ENCODE measurements around the gene CAMK4.

DNA sequence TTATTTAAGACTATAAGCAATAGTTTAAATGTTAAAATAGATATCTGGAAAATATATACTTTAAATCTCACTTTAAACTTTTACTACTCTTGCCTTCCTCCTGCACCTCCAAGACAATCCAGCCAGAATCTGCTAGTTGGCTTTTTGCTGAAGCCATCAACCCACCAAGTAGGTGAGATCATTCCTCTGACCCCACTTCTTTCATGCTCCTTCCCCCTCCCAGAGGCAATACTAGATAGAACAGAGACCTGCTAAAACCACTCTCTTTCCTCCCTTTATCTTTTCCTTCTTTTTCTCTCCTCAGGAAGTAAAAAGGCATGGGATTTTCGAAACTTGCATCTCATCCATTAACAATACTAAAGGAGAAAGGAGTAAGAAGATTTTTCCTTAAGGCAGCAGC, 30.1 kb upstream of the CAMK4 start:
- no peak for TF ChIP-seq POLR2A (IDR thresholded peaks at IDR 0.05)
- TF ChIP-seq, protein P1, sequence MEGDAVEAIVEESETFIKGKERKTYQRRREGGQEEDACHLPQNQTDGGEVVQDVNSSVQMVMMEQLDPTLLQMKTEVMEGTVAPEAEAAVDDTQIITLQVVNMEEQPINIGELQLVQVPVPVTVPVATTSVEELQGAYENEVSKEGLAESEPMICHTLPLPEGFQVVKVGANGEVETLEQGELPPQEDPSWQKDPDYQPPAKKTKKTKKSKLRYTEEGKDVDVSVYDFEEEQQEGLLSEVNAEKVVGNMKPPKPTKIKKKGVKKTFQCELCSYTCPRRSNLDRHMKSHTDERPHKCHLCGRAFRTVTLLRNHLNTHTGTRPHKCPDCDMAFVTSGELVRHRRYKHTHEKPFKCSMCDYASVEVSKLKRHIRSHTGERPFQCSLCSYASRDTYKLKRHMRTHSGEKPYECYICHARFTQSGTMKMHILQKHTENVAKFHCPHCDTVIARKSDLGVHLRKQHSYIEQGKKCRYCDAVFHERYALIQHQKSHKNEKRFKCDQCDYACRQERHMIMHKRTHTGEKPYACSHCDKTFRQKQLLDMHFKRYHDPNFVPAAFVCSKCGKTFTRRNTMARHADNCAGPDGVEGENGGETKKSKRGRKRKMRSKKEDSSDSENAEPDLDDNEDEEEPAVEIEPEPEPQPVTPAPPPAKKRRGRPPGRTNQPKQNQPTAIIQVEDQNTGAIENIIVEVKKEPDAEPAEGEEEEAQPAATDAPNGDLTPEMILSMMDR (IDR thresholded peaks at IDR 0.05) = no peak

Data from gastroesophageal sphincter (tissue), 3 donors.